GM03348 (cell line): ENCODE results near the gene GRM7.
A peak's percentile ranks its signal among the peaks of the same experiment; 100 is the strongest.

Experiments
- DNase-seq: peaks from one replicate; pipeline ENCODE4 v3.0.0; 2012; ENCODE audit warnings: low spot score

The GRM7 gene

DNA sequence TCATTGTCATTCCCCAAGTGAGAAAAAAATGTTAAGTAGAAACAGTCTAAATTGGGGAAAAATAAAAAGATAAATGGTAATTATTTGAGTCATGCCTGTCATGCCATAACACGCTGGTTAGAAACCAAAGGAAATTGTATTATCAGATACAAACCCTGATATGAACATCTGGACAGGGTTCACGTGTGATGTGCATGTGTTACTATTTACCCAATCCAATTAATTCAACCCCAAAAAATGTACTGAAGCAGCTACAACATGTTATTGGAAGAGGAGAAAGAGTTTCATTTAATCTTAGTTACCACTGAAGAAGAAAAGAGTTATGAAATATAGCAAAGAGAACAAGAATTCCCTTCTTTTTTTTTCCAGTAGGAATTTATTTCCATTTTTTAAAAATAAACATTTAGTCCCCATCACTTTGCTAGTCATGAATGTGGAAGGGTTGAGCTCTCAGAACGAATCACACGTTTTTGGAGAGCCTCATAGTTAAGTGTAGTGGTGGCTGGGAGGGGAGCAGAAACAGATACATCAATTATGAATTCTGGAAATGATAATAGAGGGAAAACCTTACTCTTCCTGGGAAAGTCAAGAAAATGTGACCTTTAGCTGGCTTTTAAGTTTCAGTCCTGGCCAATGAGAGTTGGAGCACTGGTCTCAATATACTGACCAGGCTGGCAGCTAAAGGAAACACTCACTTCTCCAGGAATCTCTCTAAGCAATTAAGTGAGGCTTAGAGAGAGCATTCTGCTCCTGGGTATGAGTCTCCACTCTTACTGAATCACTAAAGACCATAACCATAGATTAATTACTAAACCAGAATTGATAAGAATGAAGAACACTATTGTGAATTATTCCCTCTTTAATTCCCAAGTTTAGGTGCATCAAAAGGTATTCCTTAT is 796.5 kb downstream of the GRM7 start:
- DNase-seq, result no peak

DNA sequence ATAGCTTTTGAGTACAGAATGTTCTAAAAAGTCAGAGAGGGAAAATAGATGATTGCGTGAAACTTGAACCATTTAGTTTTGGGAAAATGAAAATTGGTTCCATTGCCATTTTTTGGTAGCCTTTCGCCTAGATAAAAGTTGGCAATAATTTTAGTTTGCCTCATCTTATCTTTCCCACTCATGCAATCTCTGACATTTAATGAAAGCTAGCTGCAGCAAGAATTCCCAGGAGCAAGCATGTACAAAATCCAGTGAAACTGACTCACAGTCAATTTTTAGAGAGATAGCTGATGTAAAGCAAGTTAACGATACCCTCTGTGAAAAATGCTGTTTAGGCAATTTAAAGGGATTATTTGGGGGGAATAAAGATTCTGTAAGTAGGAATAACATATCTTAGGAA is 797.4 kb downstream of the GRM7 start:
- DNase-seq, result no peak

DNA sequence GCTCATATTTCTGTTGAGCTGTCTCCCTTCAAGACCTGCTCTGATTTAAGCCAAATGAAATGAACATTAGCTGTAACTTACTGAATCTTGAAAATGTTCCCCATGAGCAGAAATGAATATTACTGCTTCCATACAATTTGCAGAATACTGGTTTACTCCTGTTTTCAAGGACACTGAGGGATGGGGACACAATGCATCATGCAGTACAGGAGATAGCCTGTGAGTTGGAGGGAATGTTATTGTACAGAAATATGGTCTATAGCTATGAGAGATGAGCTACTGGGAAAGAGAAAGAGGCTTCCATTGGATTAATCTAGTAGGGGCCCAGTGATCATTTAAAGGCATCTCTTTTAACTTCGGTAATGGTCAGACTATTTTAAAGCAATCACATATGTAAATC is 798.2 kb downstream of the GRM7 start:
- no peak for DNase-seq

DNA sequence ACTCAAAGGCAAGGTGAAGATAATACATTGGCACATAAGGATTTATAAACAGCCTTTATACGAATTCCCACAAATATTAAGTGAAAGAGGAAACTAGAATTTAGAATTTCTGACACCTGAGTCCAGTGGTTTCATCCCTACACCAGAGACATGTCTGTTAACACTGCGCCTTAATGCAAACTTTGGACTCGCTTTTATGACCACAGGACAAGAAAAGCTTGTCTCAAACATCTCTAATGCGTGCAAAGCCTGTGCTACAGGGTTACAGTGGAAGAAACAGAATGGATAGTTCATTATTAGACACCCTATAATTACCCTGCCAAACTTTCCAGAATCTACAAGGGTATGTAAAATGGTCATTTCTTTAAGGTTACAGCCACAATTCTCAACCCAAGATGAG is 802.9 kb downstream of the GRM7 start:
- no peak for DNase-seq

DNA sequence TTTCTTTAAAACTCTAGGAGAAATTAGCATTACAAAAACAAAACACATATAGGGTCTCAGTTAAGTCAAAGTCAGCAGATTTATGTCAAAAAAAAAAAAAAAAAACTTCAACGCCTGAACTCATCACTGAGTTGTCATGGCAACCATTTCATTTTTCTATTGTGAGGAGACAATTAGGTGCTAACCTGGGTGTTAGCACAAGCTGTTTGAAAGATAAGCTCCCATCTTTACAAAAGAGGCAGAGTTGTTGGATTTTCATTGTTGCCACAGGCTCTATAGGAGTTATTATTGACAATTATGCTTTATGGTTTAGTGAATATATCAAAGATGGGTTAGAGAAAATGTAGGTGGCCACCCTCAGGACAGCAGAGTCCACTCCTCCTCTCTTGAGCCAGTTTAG is 806.9 kb downstream of the GRM7 start:
- no peak for DNase-seq

DNA sequence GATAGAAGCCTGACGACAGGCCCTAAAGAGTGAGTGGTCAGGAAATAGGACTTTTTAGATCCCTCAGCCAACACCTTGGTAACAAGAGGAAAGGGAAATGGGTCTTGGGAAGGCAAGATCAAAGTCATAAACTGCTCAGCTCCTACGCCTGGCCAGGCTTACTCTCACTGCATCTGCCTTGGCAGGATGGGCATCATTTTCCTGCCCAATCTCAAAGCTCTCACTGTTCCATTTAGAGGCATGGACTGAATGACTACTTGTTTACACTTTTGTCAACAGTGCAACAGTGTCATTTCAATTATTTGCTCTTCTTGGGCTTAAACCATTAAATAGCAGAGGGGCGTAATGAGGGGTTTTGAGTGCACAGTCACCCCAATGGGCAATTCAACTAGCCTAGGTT is 808.7 kb downstream of the GRM7 start:
- DNase-seq, result no peak

DNA sequence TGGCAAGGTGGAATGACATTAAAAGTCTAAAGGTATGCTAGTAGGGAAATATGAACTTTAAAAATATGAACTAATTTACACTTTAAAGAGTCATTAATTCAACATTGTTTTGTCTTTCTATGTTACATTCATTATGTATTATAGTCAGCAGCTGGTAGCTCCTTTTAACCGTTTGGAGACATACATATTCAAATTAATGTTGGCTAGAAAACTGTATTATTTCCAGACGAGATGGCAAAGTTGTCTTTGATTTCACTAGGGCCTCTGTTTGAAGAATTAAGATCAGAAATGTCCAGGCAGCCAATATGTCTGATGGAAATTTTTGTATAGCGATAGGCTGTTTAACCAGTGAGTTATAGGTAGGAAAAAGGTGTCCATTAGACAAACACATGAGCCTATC is 817.6 kb downstream of the GRM7 start:
- no peak for DNase-seq

DNA sequence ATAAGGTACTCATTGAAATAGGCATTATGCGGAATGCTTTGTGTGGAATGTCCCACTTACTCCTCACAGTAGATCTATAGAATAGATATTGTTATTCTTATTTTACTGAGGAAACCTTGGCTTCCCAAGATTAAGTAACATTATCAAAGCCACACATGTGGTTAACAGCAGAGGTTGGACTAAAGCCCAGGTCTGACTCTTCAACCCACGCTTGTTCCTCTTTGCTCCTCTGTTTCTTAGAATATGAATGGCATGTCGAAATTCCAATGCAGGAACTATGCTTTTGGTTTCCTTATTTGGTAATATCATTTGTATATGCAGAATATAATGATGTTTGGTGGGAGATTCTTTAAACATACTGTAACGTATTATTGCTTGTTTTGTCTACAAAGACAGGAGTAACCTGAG is 821.9 kb downstream of the GRM7 start:
- DNase-seq, result peak; percentile 5

DNA sequence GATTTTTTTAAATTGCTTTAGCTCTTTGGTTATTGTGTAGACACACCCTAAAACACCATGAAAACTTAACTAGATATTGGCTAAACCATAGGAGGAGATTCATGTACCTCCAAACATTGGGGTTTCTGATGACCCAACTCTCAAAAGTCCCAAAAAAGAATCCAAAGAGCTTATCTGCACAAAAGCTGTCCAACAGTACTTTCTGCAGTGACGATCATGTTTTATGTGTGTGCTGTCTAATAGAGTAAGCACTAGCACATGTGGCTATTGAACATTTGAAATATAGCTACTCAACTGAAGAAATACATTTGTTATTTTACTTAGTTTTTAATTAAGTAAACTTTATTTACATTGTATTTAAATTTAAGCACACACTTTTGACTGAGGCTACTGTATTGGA is 822.5 kb downstream of the GRM7 start:
- no peak for DNase-seq

DNA sequence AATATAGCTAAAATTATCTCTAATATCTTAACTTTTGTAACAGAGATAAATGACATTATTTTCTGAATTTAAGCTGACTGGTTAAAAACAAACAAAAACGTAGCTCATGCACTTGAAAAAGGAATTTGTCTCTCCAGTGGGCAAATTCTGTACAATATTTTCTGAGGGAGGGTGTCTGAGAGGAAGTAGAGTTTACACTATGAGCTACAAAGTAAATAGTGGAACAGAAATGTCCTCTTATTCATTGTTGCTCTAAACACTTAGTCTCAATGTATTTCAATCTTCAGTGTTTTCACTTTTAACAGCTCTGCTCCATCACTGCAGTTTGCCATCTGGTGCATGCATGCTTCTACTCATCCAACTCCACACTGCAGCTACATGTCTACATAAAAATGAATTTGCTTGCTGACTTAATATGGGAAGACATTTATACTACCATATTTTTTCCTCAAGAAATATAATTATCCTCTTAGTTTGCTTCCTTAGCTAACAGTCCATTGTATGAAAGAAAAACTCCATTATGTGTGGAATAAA is 823.3 kb downstream of the GRM7 start:
- DNase-seq, result no peak

DNA sequence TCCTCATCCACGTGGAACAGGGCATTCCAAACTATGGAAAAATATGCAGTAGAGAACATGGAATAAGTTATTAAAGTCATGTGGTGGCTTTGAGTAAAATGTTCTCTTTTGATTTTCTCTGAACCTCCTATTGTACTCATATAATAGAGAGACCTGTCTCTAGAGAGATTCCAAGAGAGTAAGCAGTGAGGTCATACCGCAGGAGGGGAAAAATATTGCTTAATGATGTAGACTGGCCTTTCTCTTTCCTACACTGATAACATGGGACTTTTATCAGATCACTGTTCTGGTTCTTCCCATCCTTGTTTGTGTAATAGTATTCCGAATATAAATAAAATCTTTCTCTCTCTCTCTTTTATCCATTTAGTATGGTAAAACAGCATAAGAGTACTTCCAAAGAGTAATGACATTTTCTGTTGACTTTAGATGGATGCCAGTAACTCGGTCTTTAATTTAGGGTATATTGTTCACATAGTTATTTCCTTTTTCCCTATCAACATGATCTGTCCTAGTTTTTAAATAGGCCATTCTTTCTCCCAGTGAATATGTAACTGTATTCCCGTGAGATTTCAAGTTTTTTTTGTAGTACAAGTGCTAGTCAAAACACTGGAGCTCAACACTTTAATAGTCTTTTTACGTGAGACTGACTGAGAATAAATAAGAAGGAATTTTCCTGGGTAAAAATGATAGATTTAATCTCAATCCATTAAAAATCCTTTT is 826.7 kb downstream of the GRM7 start:
- DNase-seq, result no peak

DNA sequence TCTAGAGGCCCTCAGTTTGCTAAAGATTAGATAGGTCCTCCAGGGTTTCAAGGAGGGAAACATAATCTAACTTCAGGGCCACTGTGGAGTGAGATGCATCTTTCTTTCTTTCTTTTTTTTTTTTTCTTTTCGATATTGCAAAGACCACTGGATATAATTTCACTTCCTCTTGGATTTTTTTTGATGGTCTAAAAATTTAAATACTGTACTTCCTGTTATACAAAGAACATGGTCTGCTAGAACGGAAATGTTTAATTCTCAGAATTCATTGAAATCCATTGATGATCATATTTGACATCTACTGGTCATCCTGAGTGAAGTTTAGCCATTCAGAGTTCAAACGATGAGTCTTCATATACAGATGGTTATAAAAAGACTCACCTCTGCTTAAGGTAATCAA is 832.0 kb downstream of the GRM7 start:
- DNase-seq, result no peak

DNA sequence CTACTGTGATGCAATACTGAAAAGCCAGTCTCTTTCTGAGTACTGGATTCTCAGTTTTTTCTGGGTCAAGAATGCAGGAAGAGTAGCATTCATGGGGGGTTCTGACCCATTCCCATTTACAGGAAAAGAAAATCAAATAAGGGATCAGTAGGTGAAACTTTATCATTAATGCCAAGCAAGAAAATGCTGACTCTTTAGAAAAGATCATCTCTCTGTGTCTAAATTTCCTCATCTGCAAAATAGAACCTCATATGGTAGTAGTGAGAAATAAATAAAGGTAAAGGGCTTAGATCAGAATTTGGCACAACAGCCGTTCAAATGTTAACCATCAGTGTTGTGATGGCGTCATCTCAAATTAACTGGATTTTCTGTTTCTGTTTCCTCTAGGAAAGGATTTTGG is 833.1 kb downstream of the GRM7 start:
- DNase-seq, result no peak

DNA sequence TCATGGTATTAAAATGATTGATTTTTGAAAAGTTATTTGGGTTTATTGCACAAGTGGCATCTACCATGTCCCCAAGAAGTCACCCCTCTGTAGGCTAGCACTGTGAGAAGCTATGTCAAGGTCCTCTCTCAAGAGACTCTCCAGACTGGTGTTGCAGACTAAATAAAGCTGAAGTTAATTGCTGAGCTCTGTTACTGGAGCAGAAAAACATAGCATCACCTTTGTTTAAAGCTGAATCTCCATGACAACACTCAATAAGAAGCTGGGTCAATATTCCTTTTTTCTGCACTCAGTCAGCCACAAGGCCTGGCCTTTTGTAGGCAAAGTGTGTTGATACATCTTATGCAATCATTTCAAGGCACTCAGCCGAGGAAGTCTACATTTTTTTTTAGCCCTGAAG is 834.1 kb downstream of the GRM7 start:
- DNase-seq, result no peak

DNA sequence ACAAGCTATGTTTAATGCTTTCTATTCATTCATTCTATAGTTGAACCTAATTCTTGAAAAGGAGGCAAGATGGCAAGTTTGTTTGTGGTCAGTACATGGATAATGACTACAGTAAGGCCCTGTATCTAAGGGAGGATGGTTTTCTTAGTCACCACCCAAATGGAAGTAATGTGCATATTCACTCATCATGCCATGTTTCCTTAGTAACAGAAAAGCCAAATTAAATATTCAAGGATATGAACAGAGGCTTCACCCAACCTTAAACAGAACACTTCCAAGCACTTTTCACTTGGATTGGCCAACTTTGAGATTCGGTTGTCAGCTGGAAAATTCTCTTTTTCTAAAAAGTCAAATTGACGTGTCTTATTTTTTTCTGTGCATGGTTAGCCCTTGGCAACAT is 835.4 kb downstream of the GRM7 start:
- no peak for DNase-seq

DNA sequence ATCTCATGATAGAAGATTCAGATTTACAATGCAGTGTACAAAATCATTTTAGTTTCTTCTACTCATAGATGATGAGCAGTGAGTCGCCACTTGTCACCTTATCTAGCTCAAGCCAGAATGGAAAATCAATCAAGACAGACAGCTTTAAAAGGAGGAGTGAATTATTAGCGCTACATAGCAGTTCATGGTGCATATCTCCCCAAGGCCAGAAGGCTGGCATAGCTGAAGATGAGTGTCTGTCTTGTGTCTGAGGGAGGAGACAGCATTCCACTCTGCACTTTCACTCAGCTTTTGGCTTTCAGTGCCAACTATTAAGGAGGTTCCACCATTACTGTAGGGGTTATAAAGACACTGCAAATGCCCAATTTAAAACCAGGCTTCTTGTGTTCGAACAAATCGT is 836.6 kb downstream of the GRM7 start:
- DNase-seq, result no peak

DNA sequence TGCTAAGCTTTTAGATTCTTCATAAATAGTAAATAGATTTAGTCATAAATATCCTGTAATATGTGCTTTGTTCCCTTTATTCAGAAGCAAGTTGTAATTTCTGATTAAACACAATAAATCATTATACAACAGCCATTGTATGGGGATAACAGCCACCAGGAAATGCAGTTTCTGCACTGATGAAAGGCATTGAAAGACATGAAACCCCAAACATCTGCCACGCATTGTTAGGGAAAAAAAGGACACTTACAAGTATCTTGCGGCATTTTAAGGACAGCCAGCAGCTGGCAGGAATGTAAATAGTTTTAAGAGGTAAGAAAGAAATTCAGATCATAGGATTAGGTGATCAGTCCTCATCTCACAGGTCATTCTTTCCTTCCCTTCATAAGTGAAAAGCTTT is 839.6 kb downstream of the GRM7 start:
- no peak for DNase-seq

DNA sequence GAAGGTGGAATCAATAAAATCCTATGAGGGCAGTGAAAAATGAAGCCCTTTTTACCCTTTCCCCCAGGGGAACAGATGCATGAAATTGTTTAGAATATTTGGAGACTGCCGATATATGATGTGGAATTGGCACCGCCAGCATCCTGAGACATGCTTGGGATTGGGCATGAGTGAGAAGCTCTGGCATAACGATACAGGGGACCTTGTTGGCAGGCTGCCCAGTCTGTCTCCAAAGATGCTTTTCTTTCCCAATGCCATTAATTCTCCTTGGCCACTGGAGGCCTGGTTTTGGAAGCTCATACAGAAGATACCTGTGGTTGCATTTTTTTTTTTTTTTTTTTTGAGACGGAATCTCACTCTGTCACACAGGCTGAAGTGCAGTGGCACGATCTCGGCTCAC is 840.1 kb downstream of the GRM7 start:
- DNase-seq, result no peak

DNA sequence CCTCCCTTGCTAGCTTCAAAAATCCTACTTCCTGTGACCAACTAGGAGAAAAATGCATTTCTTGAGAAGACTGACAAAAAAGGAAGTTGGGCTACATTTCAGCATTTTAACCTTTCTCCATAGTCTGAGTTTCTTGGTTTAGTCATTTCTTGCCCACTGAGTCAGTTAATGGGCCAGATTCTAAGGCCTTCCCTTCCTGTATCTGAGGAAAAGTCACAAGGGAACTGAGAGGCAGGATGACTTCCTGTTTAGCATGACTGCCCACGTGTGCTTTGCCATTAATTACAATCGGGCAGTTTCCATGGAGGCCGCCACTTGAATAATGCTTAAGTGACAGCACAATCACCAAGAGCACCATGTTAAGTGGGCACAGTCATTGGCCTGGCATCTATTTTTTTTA is 846.3 kb downstream of the GRM7 start:
- no peak for DNase-seq

DNA sequence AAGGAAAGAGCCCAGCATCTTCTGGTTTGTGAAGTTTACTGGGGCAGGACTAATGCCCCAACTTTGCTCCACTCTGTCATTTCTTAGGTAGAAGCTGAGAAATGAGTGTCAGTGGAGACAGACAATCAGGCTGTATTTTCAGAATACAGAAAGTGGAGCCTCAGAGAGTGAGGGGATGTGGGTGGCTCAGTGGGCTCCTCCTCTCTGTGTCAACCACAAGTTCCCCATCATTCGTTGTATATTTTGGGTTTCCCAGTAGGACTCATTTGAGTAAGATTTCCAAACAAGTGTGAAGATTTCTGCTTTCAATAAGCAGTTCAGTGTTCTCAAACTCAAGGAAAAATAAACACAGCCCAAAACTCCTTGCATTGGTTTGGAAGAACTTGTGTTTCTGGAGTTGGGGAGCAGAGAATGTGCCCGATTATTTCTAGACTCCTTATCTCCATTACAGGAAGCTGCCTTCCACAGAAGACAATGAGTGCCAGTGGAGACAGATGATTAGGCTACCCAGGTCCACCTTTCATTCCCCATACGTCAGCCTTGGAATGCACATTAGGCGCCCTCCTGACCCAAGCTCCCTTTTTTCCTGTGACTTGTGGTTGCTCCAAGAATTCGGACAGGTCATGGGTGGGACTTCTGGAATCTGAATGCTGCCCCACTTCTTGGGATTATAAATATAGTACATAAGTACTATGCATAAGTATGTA is 848.6 kb downstream of the GRM7 start:
- no peak for DNase-seq

DNA sequence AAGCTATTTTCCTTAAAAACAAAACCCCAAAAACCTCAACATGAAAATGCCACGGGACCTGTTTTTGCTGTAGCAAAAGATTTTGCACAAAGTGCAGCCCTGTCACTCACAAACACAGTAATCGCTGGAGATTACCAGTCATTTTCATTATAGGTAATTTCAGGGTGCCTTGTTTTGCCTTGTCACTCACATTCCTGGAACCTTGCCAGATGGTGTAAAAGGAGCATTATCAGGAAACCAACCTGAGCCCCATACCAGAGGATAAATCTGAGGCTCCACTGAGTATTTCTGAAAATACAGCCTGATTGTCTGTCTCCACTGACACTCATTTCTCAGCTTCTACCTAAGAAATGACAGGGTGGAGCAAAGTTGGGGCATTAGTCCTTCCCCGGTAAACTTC is 849.4 kb downstream of the GRM7 start:
- no peak for DNase-seq

DNA sequence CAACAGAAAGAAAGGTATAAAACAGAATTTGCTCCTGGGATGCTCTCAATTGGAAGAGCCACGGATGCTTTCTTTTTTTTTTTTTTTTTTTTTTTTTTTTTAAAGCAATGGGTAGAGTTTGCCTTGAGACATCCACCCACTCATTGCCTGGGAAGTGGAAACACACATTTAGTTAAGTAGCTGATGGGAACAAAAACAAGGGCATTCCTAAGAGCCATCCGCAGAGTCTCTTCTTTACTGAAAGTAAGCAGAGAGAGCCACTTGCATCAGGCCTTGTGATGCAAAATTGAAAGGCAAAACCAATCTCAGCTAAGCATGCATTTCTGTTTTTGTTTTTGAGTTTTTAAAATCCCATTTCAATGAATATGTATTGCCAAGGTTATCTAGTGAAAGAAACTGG is 852.8 kb downstream of the GRM7 start:
- no peak for DNase-seq
